GM18526 (cell line): ENCODE measurements around the gene ARHGAP18.

Source experiments
- POLR2A ChIP-seq: IDR thresholded peaks from 3 replicates; pipeline ENCODE4 v1.6.1; 2011; ENCODE audit not compliant: insufficient read length; ENCODE audit errors: extremely low read depth

ARHGAP18 gene

DNA sequence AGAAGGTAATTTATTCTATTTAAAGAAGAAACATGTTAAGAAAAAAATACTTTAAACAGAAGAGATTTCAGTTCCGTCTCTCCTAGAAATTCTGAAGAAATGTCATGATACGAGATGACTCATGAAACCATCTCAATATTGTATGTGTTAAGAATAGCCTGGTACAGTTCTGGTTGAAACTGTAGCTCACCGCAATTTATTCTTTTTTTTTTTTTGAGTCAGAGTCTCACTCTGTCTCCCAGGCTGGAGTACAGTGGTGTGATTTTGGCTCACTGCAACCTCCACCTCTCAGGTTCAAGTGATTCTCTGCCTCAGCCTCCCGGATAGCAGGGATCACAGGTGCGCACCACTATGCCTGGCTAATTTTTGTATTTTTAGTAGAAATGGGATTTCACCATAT lies 103.3 kb downstream of the ARHGAP18 start:
- TF ChIP-seq POLR2A: no peak

DNA sequence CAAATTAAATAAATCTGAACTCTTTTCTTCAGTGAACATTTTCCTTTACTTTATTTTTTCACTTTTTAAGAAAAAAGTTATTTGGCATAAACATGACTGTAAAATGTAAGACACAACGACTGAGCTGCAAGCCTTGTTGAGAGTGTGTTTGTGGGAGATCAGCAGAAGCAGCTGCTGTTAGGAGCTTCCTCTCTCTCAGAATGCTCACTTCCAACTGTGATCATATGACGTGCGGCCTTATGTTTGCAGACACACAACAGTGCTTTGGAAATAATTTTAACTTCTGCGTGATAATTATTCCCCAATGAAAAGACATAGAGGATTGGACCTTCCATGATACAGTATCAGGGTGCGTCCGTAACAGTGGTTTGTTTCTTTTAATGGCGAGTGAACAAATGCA lies 104.0 kb downstream of the ARHGAP18 start:
- no peak for TF ChIP-seq POLR2A

DNA sequence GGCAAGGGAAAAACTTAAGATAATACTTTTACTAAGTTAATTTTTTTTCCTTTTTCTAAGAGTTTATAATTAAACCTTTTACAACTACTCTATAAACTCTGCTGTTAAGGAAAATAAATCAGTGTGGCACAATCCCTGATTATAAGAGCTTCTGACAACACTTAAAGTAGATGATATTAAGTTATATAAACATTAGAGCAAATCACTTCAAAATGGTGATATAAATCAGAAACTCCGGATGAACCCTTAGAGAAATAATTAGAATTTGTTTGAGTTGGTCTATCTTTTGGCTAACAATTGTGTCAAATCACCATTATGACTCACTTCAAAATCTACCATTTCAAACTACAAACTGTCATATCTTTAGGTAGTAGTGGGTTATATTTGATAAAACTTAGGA lies 104.9 kb downstream of the ARHGAP18 start:
- no peak for TF ChIP-seq POLR2A

DNA sequence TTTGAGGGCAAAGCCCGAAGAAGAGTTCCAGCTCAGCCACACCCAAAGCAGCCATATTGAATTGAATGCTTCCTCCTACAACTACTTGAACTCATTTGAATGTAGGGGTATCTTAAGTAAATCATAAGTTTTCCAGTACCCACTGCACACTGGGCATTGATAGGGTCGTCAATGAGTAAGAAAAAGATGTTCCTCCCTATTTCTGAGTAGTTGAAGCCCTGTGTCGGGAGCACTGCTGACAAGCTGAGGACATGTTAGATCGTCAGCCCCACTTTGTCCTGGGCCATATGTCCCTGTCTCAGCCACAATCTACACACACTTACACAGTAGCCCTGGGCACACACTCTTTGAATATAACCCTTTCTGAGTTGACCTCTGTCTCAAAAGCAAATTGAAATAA lies 105.7 kb downstream of the ARHGAP18 start:
- no peak for TF ChIP-seq POLR2A

DNA sequence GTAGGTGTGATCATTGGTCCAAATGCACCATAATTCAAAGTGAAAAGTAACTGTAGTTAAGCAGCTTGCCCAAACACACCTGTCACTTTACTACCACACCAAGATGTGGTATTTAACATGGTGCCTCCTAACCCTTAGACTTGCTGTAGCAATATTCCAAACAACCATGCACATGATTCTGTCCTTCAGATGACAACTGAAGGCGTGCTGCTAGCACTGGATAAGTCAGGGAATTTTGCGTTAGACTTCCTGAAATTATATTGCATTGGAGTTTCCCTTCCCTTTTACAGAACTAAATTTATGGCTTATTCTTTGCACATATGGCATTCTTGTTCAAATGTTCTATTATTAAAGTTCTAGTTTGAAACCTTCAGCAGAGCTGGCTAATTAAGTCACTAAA lies 106.2 kb downstream of the ARHGAP18 start:
- TF ChIP-seq POLR2A: no peak

DNA sequence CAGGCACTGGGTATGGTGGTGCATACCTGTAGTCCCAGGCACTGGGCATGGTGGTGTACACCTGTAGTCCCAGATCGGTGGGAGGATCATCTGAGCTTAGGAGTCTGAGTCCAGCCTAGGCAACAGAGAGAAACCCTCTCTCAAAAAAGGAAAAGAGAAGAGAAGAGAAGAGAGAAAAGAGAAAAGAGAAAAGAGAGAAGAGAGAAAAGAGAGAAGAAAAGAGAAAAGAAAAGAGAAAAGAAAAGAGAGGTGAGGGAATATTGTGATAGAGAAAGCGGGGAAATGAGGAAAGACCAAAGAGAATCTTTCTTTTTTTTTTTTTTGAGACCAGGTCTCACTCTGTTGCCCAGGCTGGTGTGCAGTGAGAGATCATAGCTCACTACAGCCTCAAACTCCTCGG lies 108.7 kb downstream of the ARHGAP18 start:
- no peak for TF ChIP-seq POLR2A

DNA sequence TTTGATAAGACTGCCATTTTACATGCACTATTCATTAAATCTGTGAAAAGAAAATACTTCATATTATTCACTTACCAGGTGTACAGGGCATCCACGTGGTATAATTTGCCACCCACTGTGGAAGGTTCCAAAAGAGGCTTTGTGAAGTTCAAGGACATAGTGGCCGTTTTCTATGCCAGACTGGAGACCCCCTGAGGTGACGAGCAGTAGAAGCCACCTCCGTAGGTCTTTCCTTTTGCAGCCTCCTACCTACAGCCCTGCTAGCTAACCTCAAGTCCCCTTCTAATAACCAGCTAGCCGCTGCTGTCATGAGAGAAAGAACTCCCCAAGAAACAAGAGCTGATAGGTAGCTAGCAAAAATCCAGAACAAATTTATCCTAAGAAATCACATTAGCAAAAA lies 110.5 kb downstream of the ARHGAP18 start:
- no peak for TF ChIP-seq POLR2A

DNA sequence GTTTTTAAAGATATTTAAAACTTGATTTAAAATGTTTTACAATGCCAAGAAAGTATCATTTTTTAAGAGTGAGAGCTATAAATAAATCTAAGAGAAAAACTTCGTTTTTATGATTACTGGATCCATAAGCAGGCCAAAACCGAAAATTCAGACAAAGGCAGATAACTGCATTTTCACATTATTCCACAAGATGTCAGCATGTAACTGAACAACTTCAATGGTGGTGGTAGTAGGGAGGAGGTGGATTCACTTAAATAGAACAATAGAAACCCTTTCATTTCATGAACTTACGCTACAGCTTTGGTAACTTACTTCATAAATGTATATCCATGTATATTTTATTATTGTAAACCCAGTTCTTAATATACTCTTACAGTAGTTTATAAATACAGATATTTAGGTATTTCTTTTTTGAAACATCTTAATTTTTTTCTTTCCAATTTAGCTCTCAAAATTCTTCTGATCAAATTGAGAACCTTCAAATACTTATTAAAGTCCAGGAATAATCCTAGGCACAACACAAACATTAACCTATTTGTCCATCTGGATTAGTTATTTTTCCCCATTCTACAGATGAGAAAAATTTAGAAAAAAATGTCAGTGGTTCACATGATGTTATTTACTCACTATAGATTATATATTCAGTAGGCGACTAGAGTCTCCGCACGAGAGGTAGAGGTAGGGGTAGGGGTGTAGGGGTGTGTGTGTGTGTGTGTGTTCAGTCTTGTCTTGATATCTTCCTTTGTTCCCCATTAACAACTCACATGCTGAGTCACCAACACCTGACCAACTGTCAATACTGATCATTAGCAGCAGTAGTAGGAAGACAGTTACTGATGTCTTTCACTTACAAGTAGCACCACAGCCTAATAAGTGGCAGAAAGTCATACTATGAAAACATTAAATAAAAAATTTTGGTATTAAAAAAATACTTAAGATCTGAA lies 111.5 kb downstream of the ARHGAP18 start:
- TF ChIP-seq POLR2A: no peak

DNA sequence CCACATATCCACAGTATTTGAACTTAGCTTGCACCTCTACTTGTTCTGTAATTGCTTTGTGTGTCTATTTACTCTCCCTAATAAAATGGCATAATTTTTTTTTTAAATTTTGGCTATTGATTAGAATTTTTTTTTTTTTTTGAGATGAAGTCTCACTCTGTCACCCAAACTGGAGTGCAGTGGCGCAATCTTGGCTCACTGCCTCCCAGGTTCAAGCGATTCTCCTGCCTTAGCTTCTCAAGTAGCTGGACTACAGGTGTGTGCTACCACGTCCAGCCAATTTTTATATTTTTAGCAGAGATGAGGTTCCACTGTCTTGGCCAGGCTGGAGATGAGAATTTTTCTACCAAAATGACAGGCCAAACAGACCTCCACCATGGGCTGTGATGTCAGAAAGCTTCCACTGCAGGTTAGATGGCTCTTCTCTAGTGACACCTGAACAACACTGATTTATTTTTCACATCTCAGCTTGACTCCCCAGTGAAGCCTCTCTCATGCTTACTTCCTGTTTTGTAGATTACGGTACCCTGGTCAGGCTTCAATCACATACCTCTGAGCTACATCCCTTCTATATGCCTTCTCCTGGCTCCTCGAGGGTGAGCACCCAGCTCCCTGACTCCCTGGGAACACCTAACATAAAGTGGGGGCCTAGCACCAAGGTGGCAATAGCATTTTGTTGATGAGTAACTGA lies 112.8 kb downstream of the ARHGAP18 start:
- no peak for TF ChIP-seq POLR2A

DNA sequence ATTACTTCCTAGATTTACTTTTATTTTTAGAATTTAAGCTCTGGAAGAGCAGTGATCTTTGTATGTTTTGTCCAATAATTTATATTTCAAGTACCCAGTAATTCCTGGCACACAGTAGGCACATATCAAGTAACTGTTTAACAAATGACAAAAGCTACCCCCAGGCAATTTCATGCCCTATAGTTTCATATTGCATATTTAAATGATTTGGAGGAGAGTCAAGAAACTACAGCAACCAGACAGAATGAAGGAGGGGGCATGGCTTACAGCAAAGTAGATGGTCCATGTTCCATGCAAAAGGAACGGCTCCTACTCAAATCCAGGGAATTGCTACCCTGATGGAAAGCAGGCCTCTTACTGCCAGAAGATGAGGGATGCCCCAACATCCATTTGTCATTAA lies 113.5 kb downstream of the ARHGAP18 start:
- TF ChIP-seq POLR2A: no peak

DNA sequence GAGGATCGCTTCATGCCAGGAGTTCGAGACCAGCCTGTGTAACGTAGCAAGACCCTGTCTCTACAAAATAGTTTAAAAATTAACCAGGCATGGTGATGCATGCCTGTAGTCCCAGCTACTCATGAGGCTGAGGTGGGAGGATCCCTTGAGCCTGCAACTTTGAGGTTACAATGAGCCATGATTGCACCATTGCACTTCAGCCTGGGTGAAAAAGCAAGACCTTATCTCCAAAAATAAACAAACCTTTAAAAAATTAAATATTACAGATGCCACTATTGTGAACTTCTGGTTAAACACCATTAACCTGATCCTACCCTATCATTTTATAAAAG lies 116.8 kb downstream of the ARHGAP18 start:
- no peak for TF ChIP-seq POLR2A

DNA sequence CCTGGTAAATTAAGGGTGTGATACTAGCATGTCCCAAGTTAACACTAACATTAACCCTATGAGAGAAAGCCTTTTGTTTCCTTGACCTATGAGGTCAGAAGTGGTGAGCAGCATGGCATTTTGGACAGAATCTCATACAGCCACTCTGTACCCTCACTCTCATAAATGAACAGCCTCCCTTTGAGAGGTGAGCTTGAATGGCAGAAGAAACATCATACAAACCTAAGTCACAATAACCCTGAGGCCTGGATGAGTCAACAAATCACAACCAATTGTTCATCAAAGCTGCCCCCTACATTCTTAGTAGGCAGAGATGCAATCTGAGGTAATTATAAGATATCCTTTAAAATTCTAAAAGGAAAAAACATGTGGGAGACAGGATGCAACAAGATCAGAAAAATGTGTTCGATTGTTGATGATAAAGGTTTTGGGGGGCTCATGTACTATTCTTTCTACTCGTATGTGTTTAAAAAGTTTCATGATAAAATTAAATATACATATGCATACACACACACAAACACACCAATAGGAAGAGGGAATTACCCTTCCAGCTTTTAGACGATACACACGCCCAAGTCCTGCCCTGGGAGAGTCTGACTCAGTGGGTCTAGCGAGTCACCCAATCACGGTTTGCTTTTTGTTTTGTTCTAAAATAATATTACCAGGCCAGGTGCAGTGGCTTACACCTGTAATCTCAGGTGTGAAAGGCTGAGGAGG lies 117.3 kb downstream of the ARHGAP18 start:
- no peak for TF ChIP-seq POLR2A

DNA sequence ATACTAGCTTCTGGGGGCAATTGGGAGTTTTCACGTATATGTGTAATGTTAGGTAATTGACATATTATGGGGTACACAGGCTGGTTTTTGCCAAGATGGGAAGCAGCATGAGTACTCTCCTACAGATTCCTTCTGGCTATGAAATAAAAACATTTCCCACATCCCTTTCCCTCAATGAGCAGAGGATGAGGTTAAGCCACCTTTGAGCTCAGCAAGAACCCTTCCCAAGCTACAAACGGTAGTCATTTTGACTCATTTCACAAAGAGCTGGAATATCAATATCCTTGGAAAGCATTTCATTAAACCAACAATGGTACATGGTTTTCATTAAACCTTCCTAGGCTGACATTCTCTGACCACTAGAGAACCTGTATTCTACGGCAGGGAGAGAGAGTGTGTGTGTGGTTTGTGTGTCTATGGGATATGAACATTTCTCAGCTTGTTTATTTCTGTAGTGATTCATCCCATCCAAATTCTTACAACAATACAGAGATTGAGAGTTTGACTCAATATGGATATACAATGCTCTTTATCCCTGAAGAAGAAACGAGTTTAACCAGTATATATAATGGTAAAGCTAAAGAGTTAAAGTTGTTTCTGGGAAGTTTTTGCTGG lies 119.5 kb downstream of the ARHGAP18 start:
- TF ChIP-seq POLR2A: no peak

DNA sequence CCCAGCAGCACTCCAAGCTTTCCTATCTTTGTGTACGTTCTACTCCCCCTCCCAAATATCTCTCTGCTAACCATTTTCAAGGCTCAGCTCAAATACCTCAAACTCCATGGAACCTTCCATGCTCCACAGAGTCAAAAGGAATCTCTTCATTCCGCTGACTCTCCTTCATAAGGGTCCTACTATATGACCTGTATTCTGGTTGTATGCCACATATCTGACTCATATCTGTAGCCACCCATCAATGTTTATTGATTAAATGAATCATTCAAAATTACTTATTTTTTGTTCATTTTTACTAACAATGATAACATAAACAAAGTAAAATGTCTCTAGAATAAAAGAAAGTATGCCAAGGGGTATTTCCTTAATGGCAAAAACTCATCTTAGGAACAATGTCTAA lies 123.2 kb downstream of the ARHGAP18 start:
- TF ChIP-seq POLR2A: no peak

DNA sequence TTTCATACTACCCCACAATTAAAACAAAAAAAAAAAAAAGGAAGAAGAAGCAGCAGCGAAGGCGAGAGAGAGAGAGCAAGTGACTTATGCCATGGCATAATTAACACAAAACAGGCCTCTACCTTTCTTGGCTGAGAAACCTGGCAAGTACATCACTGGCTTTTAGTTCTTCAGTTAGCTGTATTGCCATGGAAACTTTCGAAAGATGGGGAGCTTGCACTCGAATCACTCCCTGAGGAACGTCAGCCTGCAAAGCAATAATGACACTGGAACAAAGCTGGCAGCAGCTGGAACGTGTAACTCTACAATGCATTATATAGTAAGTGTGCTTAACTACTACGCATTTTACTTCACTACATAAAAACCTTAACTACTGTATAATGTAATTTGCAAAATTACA lies 126.1 kb downstream of the ARHGAP18 start:
- TF ChIP-seq POLR2A: no peak
